Prostate gland (tissue), 2 donors: ENCODE measurements around the gene SLC38A1.

Experiments used
- POLR2A ChIP-seq: fragments of 450-650 bp; IDR thresholded peaks from one replicate; pipeline ENCODE4 v1.6.1; 2016; ENCODE audit warnings: antibody characterized with exemption, mild to moderate bottlenecking
- POLR2AphosphoS5 ChIP-seq: sonication (generic); formaldehyde crosslinking; IDR thresholded peaks from one replicate; pipeline ENCODE4 v1.6.1; 2017; ENCODE audit warnings: antibody characterized with exemption
- TF ChIP-seq, protein P1 (sequence below), 4 experiments: fragments of 200-600 bp in 2 of 4; fragments of 450-650 bp in 2 of 4; sonication (generic) in 2 of 4; IDR thresholded peaks; 1 replicate in 3 of 4; 2 replicates in 1 of 4; pipeline ENCODE4 v1.5.1; 2016 to 2019; ENCODE audit warnings: antibody characterized with exemption in 4 of 4, mild to moderate bottlenecking in 2 of 4, moderate library complexity in 2 of 4

DNA sequence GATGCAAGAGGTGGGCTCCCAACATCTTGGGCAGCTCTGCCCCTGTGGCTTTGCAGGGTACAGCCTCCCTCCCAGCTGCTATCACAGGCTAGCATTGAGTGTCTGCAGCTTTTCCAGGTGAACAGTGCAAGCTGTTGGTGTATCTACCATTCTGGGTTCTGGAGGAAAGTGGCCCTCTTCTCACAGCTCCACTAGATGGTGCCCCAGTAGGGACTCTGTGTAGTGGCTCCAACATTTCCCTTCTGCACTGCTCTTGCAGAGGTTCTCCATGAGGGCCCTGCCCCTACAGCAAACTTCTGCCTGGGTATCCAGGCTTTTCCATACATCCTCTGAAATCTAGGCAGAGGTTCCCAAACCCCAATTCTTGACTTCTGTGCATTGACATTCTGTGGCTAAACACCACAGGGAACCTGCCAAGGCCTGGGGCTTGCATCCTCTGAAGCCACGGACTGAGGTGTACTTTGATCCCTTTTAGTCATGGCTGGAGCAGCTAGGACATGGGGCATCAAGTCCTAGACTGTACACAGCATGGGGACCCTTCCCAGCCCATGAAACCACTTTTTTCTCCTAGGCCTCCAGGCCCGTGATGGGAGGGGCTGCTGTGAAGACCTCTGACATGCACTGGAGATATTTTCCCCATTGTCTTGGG, 24.0 kb upstream of the SLC38A1 start:
- TF ChIP-seq, protein P1, sequence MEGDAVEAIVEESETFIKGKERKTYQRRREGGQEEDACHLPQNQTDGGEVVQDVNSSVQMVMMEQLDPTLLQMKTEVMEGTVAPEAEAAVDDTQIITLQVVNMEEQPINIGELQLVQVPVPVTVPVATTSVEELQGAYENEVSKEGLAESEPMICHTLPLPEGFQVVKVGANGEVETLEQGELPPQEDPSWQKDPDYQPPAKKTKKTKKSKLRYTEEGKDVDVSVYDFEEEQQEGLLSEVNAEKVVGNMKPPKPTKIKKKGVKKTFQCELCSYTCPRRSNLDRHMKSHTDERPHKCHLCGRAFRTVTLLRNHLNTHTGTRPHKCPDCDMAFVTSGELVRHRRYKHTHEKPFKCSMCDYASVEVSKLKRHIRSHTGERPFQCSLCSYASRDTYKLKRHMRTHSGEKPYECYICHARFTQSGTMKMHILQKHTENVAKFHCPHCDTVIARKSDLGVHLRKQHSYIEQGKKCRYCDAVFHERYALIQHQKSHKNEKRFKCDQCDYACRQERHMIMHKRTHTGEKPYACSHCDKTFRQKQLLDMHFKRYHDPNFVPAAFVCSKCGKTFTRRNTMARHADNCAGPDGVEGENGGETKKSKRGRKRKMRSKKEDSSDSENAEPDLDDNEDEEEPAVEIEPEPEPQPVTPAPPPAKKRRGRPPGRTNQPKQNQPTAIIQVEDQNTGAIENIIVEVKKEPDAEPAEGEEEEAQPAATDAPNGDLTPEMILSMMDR (IDR thresholded peaks at IDR 0.05), result no peak
- no peak for TF ChIP-seq POLR2AphosphoS5
- no peak for TF ChIP-seq POLR2A
